HFFc6 (cell line): ENCODE results near the gene PRTFDC1. TPM values are rescaled to one million over a fixed set of nuclear protein-coding genes. Genes with fewer than 3 reads are reported as not detected.
A peak's percentile ranks its signal among the peaks of the same experiment; 100 is the strongest.
"Not testable (repeated sequence)": the region's sequence is repeated elsewhere in the genome, so short reads cannot be mapped to it uniquely, and the experiment has no call there.

ENCODE experiments used
- DNase-seq: peaks from one replicate; pipeline ENCODE4 v3.0.0-alpha.2; 2018
- H3K27ac Mint-ChIP-seq: 2 replicates; pipeline ENCODE4 v1.8.0; 2020; ENCODE audit warnings: mild to moderate bottlenecking, mixed read lengths
- H3K27me3 Mint-ChIP-seq: 2 replicates; pipeline ENCODE4 v1.8.0; 2021; ENCODE audit warnings: mild to moderate bottlenecking, moderate library complexity, mixed read lengths; ENCODE audit not compliant: insufficient read depth
- H3K36me3 Mint-ChIP-seq: 2 replicates; pipeline ENCODE4 v1.8.0; 2021; ENCODE audit warnings: low read depth, mixed read lengths
- H3K4me1 Mint-ChIP-seq: 2 replicates; pipeline ENCODE4 v1.8.0; 2020; ENCODE audit warnings: low read depth, mixed read lengths
- H3K4me3 Mint-ChIP-seq: 2 replicates; pipeline ENCODE4 v1.8.0; 2020; ENCODE audit warnings: mild to moderate bottlenecking, moderate library complexity, mixed read lengths
- H3K9me3 Mint-ChIP-seq: 2 replicates; pipeline ENCODE4 v1.8.0; 2020; ENCODE audit warnings: mild to moderate bottlenecking, mixed read lengths
- CTCF ChIP-seq: fragments of 200-600 bp; sonication (generic); IDR thresholded peaks from 2 replicates; pipeline ENCODE4 v1.5.0; 2021; ENCODE audit warnings: antibody characterized with exemption, mild to moderate bottlenecking
- total RNA-seq, 6 experiments: library from RNA; stranded (reverse); fragmentation: NEBNext Ultra II Directional; extraction: Animal tissue kit (Norgen Biotek cat#: 25700); gene quantifications; 2 replicates in 1 of 6; 3 replicates in 5 of 6; pipeline ENCODE4 v1.2.3, GENCODE V29; 2021

The PRTFDC1 gene
- total RNA-seq, 6 experiments from 2014 or later: 16.2 to 32.6 (median 29.0) TPM

- Mint-ChIP-seq H3K4me3 (peak overlapping the region; percentile 76), H3K27ac (peak overlapping the region; percentile 99), H3K4me1 (peaks cover 34% of the 10 kb centered on the region), H3K9me3 (peaks cover 26% of the 10 kb centered on the region), H3K27me3 (peaks cover 3% of the 10 kb centered on the region), H3K36me3 (peaks cover 39% of the 10 kb centered on the region)
- DNase-seq: peak; percentile 96
- no peak for TF ChIP-seq CTCF
These were observed 31.2 kb downstream of the PRTFDC1 start for GRCh38 chr10:24920907-24921881.

GRCh38 chr10:24920192-24920591, 32.2 kb downstream of the PRTFDC1 start:
- H3K4me1 Mint-ChIP-seq: peaks cover 34% of the 10 kb centered on the region
- H3K36me3 Mint-ChIP-seq: peaks cover 29% of the 10 kb centered on the region
- H3K27me3 Mint-ChIP-seq, H3K4me3 Mint-ChIP-seq, H3K27ac Mint-ChIP-seq, DNase-seq: not testable (repeated sequence)
- peaks cover 26% of the 10 kb centered on the region for H3K9me3 Mint-ChIP-seq

- Mint-ChIP-seq H3K4me1 (peaks cover 32% of the 10 kb centered on the region), H3K9me3 (peaks cover 21% of the 10 kb centered on the region), H3K36me3 (peaks cover 23% of the 10 kb centered on the region)
- not testable (repeated sequence) for H3K27me3 Mint-ChIP-seq, H3K27ac Mint-ChIP-seq, H3K4me3 Mint-ChIP-seq, DNase-seq
These were observed 32.8 kb downstream of the PRTFDC1 start for GRCh38 chr10:24919629-24920028.

- Mint-ChIP-seq H3K4me3 (no peak overlapping the region), H3K27ac (no peak overlapping the region), H3K27me3 (no peaks in the 10 kb centered on the region), H3K9me3 (peaks cover 6% of the 10 kb centered on the region; the same call in 1 of the 2 replicates), H3K4me1 (peaks cover 28% of the 10 kb centered on the region), H3K36me3 (peaks cover 8% of the 10 kb centered on the region)
- TF ChIP-seq CTCF: no peak
- no peak for DNase-seq
These were observed 34.4 kb downstream of the PRTFDC1 start for GRCh38 chr10:24917979-24918378.

GRCh38 chr10:24917493-24917892, 34.9 kb downstream of the PRTFDC1 start:
- H3K27me3 Mint-ChIP-seq: no peaks in the 10 kb centered on the region
- H3K36me3 Mint-ChIP-seq: peaks cover 8% of the 10 kb centered on the region
- DNase-seq: no peak
- peaks cover 6% of the 10 kb centered on the region; the same call in 1 of the 2 replicates for H3K9me3 Mint-ChIP-seq
- no peak for TF ChIP-seq CTCF
- H3K27ac Mint-ChIP-seq: no peak overlapping the region
- H3K4me1 Mint-ChIP-seq: peaks cover 30% of the 10 kb centered on the region
- no peak overlapping the region for H3K4me3 Mint-ChIP-seq

GRCh38 chr10:24916365-24916764, 36.0 kb downstream of the PRTFDC1 start:
- TF ChIP-seq CTCF: no peak
- Mint-ChIP-seq H3K27me3 (no peaks in the 10 kb centered on the region), H3K4me3 (no peak overlapping the region), H3K9me3 (peaks cover 6% of the 10 kb centered on the region; the same call in 1 of the 2 replicates), H3K36me3 (peaks cover 8% of the 10 kb centered on the region), H3K27ac (no peak overlapping the region), H3K4me1 (peaks cover 25% of the 10 kb centered on the region)
- no peak for DNase-seq
